ENCODE results near the gene MILR1.

GRCh38 chr17:64413513-64413912 is 35.4 kb upstream of the MILR1 start:
- TF ChIP-seq, protein P1, sequence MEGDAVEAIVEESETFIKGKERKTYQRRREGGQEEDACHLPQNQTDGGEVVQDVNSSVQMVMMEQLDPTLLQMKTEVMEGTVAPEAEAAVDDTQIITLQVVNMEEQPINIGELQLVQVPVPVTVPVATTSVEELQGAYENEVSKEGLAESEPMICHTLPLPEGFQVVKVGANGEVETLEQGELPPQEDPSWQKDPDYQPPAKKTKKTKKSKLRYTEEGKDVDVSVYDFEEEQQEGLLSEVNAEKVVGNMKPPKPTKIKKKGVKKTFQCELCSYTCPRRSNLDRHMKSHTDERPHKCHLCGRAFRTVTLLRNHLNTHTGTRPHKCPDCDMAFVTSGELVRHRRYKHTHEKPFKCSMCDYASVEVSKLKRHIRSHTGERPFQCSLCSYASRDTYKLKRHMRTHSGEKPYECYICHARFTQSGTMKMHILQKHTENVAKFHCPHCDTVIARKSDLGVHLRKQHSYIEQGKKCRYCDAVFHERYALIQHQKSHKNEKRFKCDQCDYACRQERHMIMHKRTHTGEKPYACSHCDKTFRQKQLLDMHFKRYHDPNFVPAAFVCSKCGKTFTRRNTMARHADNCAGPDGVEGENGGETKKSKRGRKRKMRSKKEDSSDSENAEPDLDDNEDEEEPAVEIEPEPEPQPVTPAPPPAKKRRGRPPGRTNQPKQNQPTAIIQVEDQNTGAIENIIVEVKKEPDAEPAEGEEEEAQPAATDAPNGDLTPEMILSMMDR (optimal IDR thresholded peaks at IDR 0.05 in 1 of 3, IDR thresholded peaks at IDR 0.05 in 1 of 3, conservative IDR thresholded peaks at IDR 0.05 in 1 of 3; ENCODE audit: extremely low read depth in 1 of 3, insufficient read depth in 2 of 3, low read length in 3 of 3), result no peak
- TF ChIP-seq EZH2 (IDR thresholded peaks at IDR 0.05; ENCODE audit: low read length), result no peak
